Measurements from ENCODE around the gene TCF7L2. TPM values are rescaled to one million over a fixed set of nuclear protein-coding genes. Genes with fewer than 3 reads are reported as not detected.

Gene TCF7L2
- total RNA-seq, 2 experiments from 2014 or later, result 1.3 to 8.5 TPM

DNA sequence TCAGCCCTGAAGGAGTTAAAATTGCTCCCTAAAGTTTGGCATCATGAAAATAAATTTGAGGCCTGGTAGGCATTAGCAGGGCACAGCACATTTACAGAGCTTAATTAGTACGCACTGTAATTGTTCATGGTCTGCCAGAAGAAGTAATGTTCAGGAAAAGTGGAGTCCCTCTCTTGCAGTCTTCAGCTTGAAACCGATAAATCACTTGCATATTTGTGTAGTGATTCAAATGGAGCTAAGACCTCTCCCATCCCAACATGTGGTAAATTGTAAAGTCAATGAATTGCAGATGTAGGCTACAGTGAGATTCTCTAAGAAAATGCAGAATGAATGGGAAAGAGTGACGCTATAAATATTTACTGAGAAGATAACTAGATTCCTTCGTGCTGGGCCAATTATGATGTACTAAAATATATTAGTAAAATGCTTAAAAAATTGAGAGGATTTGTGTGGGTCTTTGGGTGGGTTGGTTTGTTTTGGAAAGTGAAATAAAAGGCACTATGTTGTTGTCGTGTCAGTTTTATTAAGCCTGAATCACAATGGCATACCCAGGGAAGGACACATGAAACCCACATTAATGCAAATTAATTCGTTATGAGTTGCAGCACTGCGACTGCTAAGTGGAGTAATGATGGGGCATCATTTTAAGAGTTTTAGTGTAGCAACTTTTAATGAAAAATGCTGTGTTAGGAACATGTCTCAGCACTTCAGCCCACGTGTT lies 8.4 kb downstream of the TCF7L2 start:
- H3K4me3 ChIP-seq (ENCODE audit: low read depth, low read length, poor library complexity, severe bottlenecking), result no peak overlapping the region
- DNase-seq (ENCODE audit: low spot score), result no peak
- no peaks in the 10 kb centered on the region for H3K9me3 ChIP-seq (ENCODE audit: low read length)
- H3K9me2 ChIP-seq (ENCODE audit: insufficient read depth, low read length), result no peaks in the 10 kb centered on the region
- no peaks in the 10 kb centered on the region for H3K79me2 ChIP-seq (ENCODE audit: insufficient read depth, low read depth, low read length)
- no peak overlapping the region for H3K4me2 ChIP-seq (ENCODE audit: low read length)
- ChIA-PET CTCF (ENCODE audit: unreplicated experiment) (no interaction called here), POLR2A (interaction anchor here (0.6 kb wide), 1 partner anchor 310 kb away, joined by 3 read pairs; no protein-coding TSS in a partner anchor)
- TF ChIP-seq, protein P1, sequence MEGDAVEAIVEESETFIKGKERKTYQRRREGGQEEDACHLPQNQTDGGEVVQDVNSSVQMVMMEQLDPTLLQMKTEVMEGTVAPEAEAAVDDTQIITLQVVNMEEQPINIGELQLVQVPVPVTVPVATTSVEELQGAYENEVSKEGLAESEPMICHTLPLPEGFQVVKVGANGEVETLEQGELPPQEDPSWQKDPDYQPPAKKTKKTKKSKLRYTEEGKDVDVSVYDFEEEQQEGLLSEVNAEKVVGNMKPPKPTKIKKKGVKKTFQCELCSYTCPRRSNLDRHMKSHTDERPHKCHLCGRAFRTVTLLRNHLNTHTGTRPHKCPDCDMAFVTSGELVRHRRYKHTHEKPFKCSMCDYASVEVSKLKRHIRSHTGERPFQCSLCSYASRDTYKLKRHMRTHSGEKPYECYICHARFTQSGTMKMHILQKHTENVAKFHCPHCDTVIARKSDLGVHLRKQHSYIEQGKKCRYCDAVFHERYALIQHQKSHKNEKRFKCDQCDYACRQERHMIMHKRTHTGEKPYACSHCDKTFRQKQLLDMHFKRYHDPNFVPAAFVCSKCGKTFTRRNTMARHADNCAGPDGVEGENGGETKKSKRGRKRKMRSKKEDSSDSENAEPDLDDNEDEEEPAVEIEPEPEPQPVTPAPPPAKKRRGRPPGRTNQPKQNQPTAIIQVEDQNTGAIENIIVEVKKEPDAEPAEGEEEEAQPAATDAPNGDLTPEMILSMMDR (conservative IDR thresholded peaks at IDR 0.05; ENCODE audit: low read length), result no peak
- no peak for TF ChIP-seq EZH2phosphoT487 (IDR thresholded peaks at IDR 0.05; ENCODE audit: borderline replicate concordance, low read depth, low read length)
- peaks cover 10% of the 10 kb centered on the region for H3K4me1 ChIP-seq (ENCODE audit: insufficient read depth, low read length, poor library complexity, severe bottlenecking)
- intact Hi-C loops (cut with micrococcal nuclease; ENCODE audit: unreplicated experiment), result no loop called here
- no peaks in the 10 kb centered on the region; the same call in 1 of the 2 replicates for H4K20me1 ChIP-seq (ENCODE audit: insufficient read depth, low read length)
- H3K36me3 ChIP-seq (ENCODE audit: insufficient read depth, low read length), result no peaks in the 10 kb centered on the region
- H2AFZ ChIP-seq (ENCODE audit: low read length), result no peak overlapping the region
- BruUV-seq (replicated peaks), result no TSS peak
- no peak overlapping the region for H3K27ac ChIP-seq (ENCODE audit: low read depth, low read length, poor library complexity, severe bottlenecking)

- Histone ChIP-seq H4K20me1 (ENCODE audit: insufficient read depth, low read length) (no peaks in the 10 kb centered on the region; the same call in 1 of the 2 replicates), H3K9me3 (ENCODE audit: low read length) (no peaks in the 10 kb centered on the region)
Observed at GRCh38 chr10:112959207-112959838, 9.3 kb downstream of the TCF7L2 start.

More at GRCh38 chr10:112959207-112959838, 9.3 kb downstream of the TCF7L2 start:
- CTCF ChIA-PET (ENCODE audit: unreplicated experiment), result no interaction called here
- DNase-seq (ENCODE audit: low spot score), result no peak
- Histone ChIP-seq H3K9me2 (ENCODE audit: insufficient read depth, low read length) (no peaks in the 10 kb centered on the region), H3K4me1 (ENCODE audit: insufficient read depth, low read length, poor library complexity, severe bottlenecking) (peaks cover 10% of the 10 kb centered on the region), H3K4me3 (ENCODE audit: low read depth, low read length, poor library complexity, severe bottlenecking) (no peak overlapping the region), H2AFZ (ENCODE audit: low read length) (no peak overlapping the region), H3K79me2 (ENCODE audit: insufficient read depth, low read depth, low read length) (no peaks in the 10 kb centered on the region), H3K36me3 (ENCODE audit: insufficient read depth, low read length) (no peaks in the 10 kb centered on the region), H3K4me2 (ENCODE audit: low read length) (no peak overlapping the region), H3K27ac (ENCODE audit: low read depth, low read length, poor library complexity, severe bottlenecking) (no peak overlapping the region)
- POLR2A ChIA-PET, result interaction anchor here (0.6 kb wide), 2 partner anchors 311 to 738 kb away, joined by 3 read pairs; no protein-coding TSS in a partner anchor
- intact Hi-C loops (cut with micrococcal nuclease; ENCODE audit: unreplicated experiment), result no loop called here
- no peak for TF ChIP-seq EZH2phosphoT487 (IDR thresholded peaks at IDR 0.05; ENCODE audit: borderline replicate concordance, low read depth, low read length)
- TF ChIP-seq, protein P1 (conservative IDR thresholded peaks at IDR 0.05; ENCODE audit: low read length), result no peak
- no TSS peak for BruUV-seq (replicated peaks)
